GM23248 (cell line): Measurements from ENCODE around the gene YJEFN3. TPM values are rescaled to one million over a fixed set of nuclear protein-coding genes. Genes with fewer than 3 reads are reported as not detected.

Experiments
- DNase-seq: peaks from one replicate; pipeline ENCODE4 v3.0.0-alpha.2; 2015
- H2AFZ ChIP-seq: fragments of 200-600 bp; sonication (generic); 2 replicates; pipeline ENCODE4 v1.6.1; 2016; ENCODE audit warnings: antibody characterized with exemption
- H3F3A ChIP-seq: fragments of 200-600 bp; sonication (generic); 2 replicates; pipeline ENCODE4 v1.6.1; 2016; ENCODE audit warnings: mild to moderate bottlenecking, antibody characterized with exemption, mixed run types; ENCODE audit not compliant: insufficient read depth
- H3K27ac ChIP-seq: fragments of 200-600 bp; sonication (generic); 2 replicates; pipeline ENCODE4 v1.5.1; 2016; ENCODE audit warnings: mild to moderate bottlenecking
- H3K27me3 ChIP-seq: fragments of 200-600 bp; sonication (generic); replicated peaks from 2 replicates; pipeline ENCODE4 v1.6.1; 2016; ENCODE audit warnings: mild to moderate bottlenecking; ENCODE audit not compliant: insufficient read depth
- H3K36me3 ChIP-seq: fragments of 200-600 bp; sonication (generic); 2 replicates; pipeline ENCODE4 v1.6.1; 2016; ENCODE audit warnings: low read depth, mild to moderate bottlenecking
- H3K4me1 ChIP-seq: fragments of 200-600 bp; sonication (generic); 2 replicates; pipeline ENCODE4 v1.6.1; 2016; ENCODE audit warnings: mild to moderate bottlenecking; ENCODE audit not compliant: insufficient read depth
- H3K4me2 ChIP-seq: fragments of 200-600 bp; sonication (generic); one replicate; pipeline ENCODE4 v1.6.1; 2016; ENCODE audit warnings: mild to moderate bottlenecking; ENCODE audit not compliant: unreplicated experiment
- H3K4me3 ChIP-seq: fragments of 200-600 bp; sonication (generic); 2 replicates; pipeline ENCODE4 v1.5.1; 2016; ENCODE audit warnings: mild to moderate bottlenecking
- H3K79me2 ChIP-seq: fragments of 200-600 bp; sonication (generic); 2 replicates; pipeline ENCODE4 v1.6.1; 2016; ENCODE audit warnings: mild to moderate bottlenecking; ENCODE audit not compliant: insufficient read depth
- H3K9ac ChIP-seq: fragments of 200-600 bp; sonication (generic); 2 replicates; pipeline ENCODE4 v1.6.1; 2016; ENCODE audit warnings: mild to moderate bottlenecking
- H3K9me2 ChIP-seq: fragments of 200-600 bp; sonication (generic); 2 replicates; pipeline ENCODE4 v1.6.1; 2016; ENCODE audit warnings: mixed run types, mild to moderate bottlenecking, moderate library complexity; ENCODE audit not compliant: insufficient read depth
- H3K9me3 ChIP-seq: fragments of 200-600 bp; sonication (generic); one replicate; pipeline ENCODE4 v1.6.1; 2017; ENCODE audit warnings: low read depth
- H4K20me1 ChIP-seq: fragments of 200-600 bp; sonication (generic); 2 replicates; pipeline ENCODE4 v1.6.0; 2016; ENCODE audit not compliant: insufficient read depth
- EZH2 ChIP-seq: fragments of 200-600 bp; sonication (generic); IDR thresholded peaks from 2 replicates; pipeline ENCODE4 v1.6.1; 2018; ENCODE audit warnings: antibody characterized with exemption, mild to moderate bottlenecking; ENCODE audit not compliant: insufficient read depth, poor library complexity, severe bottlenecking
- EZH2phosphoT487 ChIP-seq: fragments of 200-600 bp; sonication (generic); IDR thresholded peaks from 2 replicates; pipeline ENCODE4 v1.6.1; 2018; ENCODE audit warnings: antibody characterized with exemption, moderate library complexity, mild to moderate bottlenecking, low read depth; ENCODE audit not compliant: insufficient read depth
- WGBS, 2 experiments: methylation state at CpG; one replicate each; pipeline ENCODE4 v1.1.6; 2015 to 2017; ENCODE audit warnings: low lambda C conversion rate in 2 of 2, low coverage in 1 of 2; ENCODE audit errors: missing lambda C conversion rate in 2 of 2; 5-methylcytosine and 5-hydroxymethylcytosine counted together
- in situ Hi-C: fragments of 300-500 bp; cut with MboI; formaldehyde crosslinking; loops from 2 replicates; pipeline ENCODE4 v1.15.0; 2020
- polyA plus RNA-seq: library from polyadenylated mRNA; unstranded; fragments of >200 nt; fragmentation: Nextera tagmentation; extraction: Ambion mirVana; gene quantifications from 2 replicates; pipeline ENCODE4 v1.2.1, GENCODE V29; 2016
- total RNA-seq: library from RNA; depleted of rRNA; stranded (reverse); fragments of >200 nt; shearing (Covaris generic); gene quantifications from 2 replicates; pipeline ENCODE4 v1.2.3, GENCODE V29; 2014; rRNA removed

YJEFN3 gene, protein sequence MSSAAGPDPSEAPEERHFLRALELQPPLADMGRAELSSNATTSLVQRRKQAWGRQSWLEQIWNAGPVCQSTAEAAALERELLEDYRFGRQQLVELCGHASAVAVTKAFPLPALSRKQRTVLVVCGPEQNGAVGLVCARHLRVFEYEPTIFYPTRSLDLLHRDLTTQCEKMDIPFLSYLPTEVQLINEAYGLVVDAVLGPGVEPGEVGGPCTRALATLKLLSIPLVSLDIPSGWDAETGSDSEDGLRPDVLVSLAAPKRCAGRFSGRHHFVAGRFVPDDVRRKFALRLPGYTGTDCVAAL
- total RNA-seq = 0.25 TPM in 1 of 2 replicates, not detected in the other
- polyA plus RNA-seq = 1.3 and 2.4 TPM in 2 replicates

DNA sequence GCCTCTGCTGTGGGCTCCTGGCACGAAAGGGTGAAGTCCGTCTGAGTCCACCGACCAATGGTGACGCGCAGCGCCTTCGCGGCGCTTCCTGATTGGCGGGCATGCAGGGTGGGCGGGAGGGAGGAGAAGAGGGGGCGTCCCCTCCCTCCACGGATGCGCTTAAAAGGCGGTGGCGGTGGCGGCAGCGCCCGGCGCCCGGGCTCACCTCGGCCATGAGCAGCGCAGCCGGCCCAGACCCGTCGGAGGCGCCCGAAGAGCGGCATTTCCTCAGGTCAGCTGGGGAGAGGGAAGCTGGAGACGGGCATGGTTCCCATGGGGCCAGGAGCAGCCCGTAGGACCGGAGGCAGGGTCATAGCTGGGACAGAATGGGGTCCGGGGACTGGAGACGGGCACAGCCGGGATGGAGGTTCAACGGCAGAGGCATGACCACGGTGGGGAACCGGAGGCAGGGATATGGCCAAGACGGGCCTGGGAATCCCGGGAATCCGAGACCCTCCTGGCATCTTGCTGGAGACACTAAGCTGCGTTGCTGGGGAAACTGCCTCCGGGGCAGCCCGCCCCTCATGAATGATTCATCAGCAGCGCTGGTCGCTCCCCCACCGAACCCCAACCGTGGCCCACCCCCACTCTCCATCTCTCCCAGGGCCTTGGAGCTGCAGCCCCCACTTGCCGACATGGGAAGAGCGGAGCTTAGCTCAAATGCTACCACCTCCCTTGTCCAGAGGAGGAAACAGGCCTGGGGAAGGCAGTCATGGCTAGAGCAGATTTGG, at the start of gene YJEFN3:
Gene YJEFN3 (plus strand): TSS at position 191 of the 770 bp plus-strand sequence. CDS start 22 bp downstream, at position 213.
- TF ChIP-seq EZH2 (no peak), EZH2phosphoT487 (no peak)
- in situ Hi-C loops = loop anchor here (25.0 kb wide), 2 partner anchors 408 to 708 kb away; no protein-coding TSS in a partner anchor
- H3K36me3 ChIP-seq = no peaks in the 10 kb centered on the region
- no peak within 1 kb of the TSS for H2AFZ ChIP-seq
- no peak within 1 kb of the TSS for H3K4me2 ChIP-seq
- H4K20me1 ChIP-seq = no peaks in the 10 kb centered on the region
- no peak within 1 kb of the TSS for H3K4me3 ChIP-seq
- H3K79me2 ChIP-seq = peaks cover 11% of the 10 kb centered on the region
- H3K9me3 ChIP-seq = no peaks in the 10 kb centered on the region
- peaks cover 3% of the 10 kb centered on the region; the same call in 1 of the 2 replicates for H3K4me1 ChIP-seq
- H3K9me2 ChIP-seq = no peaks in the 10 kb centered on the region
- H3K27me3 ChIP-seq = no peaks in the 10 kb centered on the region
- no peak within 1 kb of the TSS for H3K9ac ChIP-seq
- peak; percentile 30 for DNase-seq
- WGBS, 2 experiments = 68% methylated on average over 38 to 50 of the region's 50 CpGs
- no peak within 1 kb of the TSS for H3K27ac ChIP-seq
- peaks cover 12% of the 10 kb centered on the region for H3F3A ChIP-seq

DNA sequence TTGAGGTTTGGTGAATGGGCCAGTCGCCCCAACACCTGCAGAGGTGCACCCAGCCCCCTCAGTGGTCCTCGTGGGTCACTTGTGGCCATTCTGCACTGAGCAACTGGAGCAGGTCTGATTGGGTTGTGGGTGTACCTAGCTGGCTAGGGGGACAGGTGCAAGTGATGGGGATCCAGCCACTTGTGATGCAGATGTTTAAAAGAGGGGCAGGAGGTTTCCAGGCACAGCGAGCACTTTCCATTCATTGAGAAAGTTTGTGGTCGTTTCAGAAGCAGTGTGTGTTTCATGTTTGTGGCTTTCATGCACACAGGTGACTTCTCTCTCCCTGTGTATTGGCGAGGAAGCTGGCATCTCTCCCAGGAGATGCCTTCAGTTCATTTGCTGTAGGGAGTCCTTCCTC, 48.0 kb upstream of the YJEFN3 start:
- H3K9me2 ChIP-seq = no peaks in the 10 kb centered on the region
- DNase-seq = no peak
- H3K4me2 ChIP-seq = no peak overlapping the region
- WGBS, 2 experiments = 99 to 100% methylated on average over 5 of the region's 5 CpGs
- in situ Hi-C loops = no loop called here
- H3K27ac ChIP-seq = no peak overlapping the region
- peaks cover 9% of the 10 kb centered on the region; the same call in 1 of the 2 replicates for H3F3A ChIP-seq
- TF ChIP-seq EZH2phosphoT487 = no peak
- TF ChIP-seq EZH2 = no peak
- H3K79me2 ChIP-seq = peaks cover 100% of the 10 kb centered on the region
- H3K36me3 ChIP-seq = no peaks in the 10 kb centered on the region; the same call in 1 of the 2 replicates
- H4K20me1 ChIP-seq = no peaks in the 10 kb centered on the region; the same call in 1 of the 2 replicates
- no peak overlapping the region for H3K9ac ChIP-seq
- H2AFZ ChIP-seq = no peak overlapping the region
- no peak overlapping the region for H3K4me3 ChIP-seq
- H3K9me3 ChIP-seq = no peaks in the 10 kb centered on the region
- H3K27me3 ChIP-seq = no peaks in the 10 kb centered on the region
- H3K4me1 ChIP-seq = peaks cover 10% of the 10 kb centered on the region

DNA sequence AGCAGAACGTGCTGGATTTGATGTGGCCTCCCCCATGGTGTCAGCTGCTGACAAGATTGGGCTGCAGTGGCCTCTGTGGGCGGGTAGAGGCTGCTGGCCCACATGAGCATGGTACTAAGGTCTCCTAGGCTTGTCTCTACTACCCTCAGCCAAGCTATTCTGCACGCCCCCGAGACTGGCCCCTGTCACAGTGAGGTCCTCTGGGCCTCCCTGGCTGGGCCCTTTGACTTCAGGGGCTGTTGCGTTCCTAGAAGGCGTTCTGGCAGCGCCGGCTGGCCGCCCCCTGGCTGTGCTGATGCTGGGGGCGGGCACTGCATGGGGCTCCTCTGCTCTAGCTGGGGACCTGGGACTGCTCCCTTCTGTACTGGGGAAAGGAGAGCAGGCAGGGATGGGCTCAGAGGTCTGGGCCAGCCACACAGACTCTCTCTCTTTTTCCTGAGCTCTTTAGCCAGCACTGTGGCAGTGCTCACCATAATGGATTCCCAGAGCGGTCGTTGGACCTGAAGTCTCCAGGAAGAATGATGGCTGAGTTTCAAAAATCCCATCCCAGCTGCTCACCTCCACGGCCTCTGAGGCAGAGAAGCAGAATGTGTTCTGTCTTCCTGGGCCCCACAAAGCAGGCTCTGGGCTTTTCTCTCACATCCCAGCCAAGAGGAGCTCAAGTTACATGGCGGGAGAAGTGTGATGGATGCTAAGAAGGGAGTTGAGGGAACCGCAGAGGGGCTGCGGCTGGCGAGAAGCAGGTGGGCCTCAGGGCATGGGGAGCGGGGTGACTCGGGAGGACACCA, 45.7 kb upstream of the YJEFN3 start:
- in situ Hi-C loops = no loop called here
- no peak overlapping the region for H3K27ac ChIP-seq
- TF ChIP-seq EZH2phosphoT487 = no peak
- TF ChIP-seq EZH2 = no peak

More for the DNA sequence above, 45.7 kb upstream of the YJEFN3 start:
- no peaks in the 10 kb centered on the region for H3K9me3 ChIP-seq
- H4K20me1 ChIP-seq = no peaks in the 10 kb centered on the region; the same call in 1 of the 2 replicates
- no peak for DNase-seq
- H3K4me3 ChIP-seq = no peak overlapping the region
- H3F3A ChIP-seq = peaks cover 10% of the 10 kb centered on the region; the same call in 1 of the 2 replicates
- H3K36me3 ChIP-seq = no peaks in the 10 kb centered on the region; the same call in 1 of the 2 replicates
- H3K79me2 ChIP-seq = peaks cover 99% of the 10 kb centered on the region
- WGBS, 2 experiments = 72 to 81% methylated on average over 19 of the region's 19 CpGs
- no peaks in the 10 kb centered on the region for H3K9me2 ChIP-seq
- H3K9ac ChIP-seq = no peak overlapping the region
- H3K27me3 ChIP-seq = no peaks in the 10 kb centered on the region
- no peak overlapping the region for H2AFZ ChIP-seq
- H3K4me1 ChIP-seq = peaks cover 13% of the 10 kb centered on the region
- no peak overlapping the region for H3K4me2 ChIP-seq
